GM12878 (cell line): ENCODE measurements around the gene DHRS1. TPM values are rescaled to one million over a fixed set of nuclear protein-coding genes. Genes with fewer than 3 reads are reported as not detected.

ENCODE experiments used
- ATAC-seq: fragments of 200-7000 bp; cut with Tn5 transposase; 3 replicates; pipeline ENCODE4 v1.9.1; 2020; ENCODE audit warnings: mild to moderate bottlenecking, moderate library complexity
- BruUV-seq: library from RNA; stranded (reverse); fragments of 400-500 nt; replicated peaks from 2 replicates; lab custom pipeline; 2021; lab: Mats Ljungman, UMichigan
- CTCF ChIA-PET: fragments of 300-600 bp; sonication (Branson Sonifier 250); formaldehyde crosslinking; extraction: SDS; loops from one replicate; lab custom pipeline; 2021; ENCODE audit warnings: inconsistent platforms; lab: Yijun Ruan, JAX
- POLR2A ChIA-PET: fragments of 350-600 bp; formaldehyde crosslinking; extraction: SDS; loops from one replicate; lab custom pipeline; 2021; ENCODE audit warnings: inconsistent platforms; lab: Charles Lee
- RAD21 ChIA-PET: fragments of 300-600 bp; sonication (Branson Sonifier 250); formaldehyde crosslinking; loops from one replicate; lab custom pipeline; 2023; ENCODE audit warnings: antibody characterized with exemption; ENCODE audit not compliant: unreplicated experiment; lab: Charles Lee
- SMC1A ChIA-PET: fragments of 300-600 bp; sonication (Branson Sonifier 250); formaldehyde crosslinking; loops from one replicate; lab custom pipeline; 2023; ENCODE audit not compliant: unreplicated experiment, uncharacterized antibody; lab: Charles Lee
- DNase-seq: peaks from one replicate; pipeline ENCODE4 v3.0.0-alpha.2; 2011; ENCODE audit warnings: low read depth, low spot score
- FAIRE-seq: peaks from 3 replicates; lab custom pipeline; 2011; peaks lifted over from hg19 to GRCh38; lab: Jason Lieb, UNC
- H2AFZ ChIP-seq: 2 replicates; pipeline ENCODE4 v1.6.0; 2011; ENCODE audit warnings: low read depth, low read length, control low read depth; ENCODE audit not compliant: control insufficient read depth
- H3K27ac ChIP-seq: 2 replicates; pipeline ENCODE4 v1.5.1; 2011; ENCODE audit warnings: control low read depth; ENCODE audit not compliant: control insufficient read depth, insufficient read depth
- H3K27me3 ChIP-seq, 2 experiments: replicated peaks in 1 of 2; 2 replicates each; pipeline versions ENCODE4 v1.6.0 to v1.6.1; 2011; ENCODE audit warnings: low read length in 1 of 2; ENCODE audit not compliant: control insufficient read depth in 2 of 2, insufficient read depth in 2 of 2
- H3K36me3 ChIP-seq, 2 experiments: 2 replicates each; pipeline ENCODE4 v1.5.1; 2011; ENCODE audit warnings: low read length in 1 of 2; ENCODE audit not compliant: control insufficient read depth in 2 of 2, insufficient read depth in 2 of 2
- H3K4me1 ChIP-seq: 2 replicates; pipeline ENCODE4 v1.6.1; 2011; ENCODE audit warnings: mild to moderate bottlenecking, low read length, moderate library complexity, mixed read lengths; ENCODE audit not compliant: control insufficient read depth, insufficient read depth
- H3K4me2 ChIP-seq: 2 replicates; pipeline ENCODE4 v1.6.0; 2011; ENCODE audit warnings: control low read depth; ENCODE audit not compliant: control insufficient read depth, insufficient read depth
- H3K4me3 ChIP-seq: fragments of 200-600 bp; sonication (generic); 2 replicates; pipeline ENCODE4 v1.5.1; 2016
- H3K79me2 ChIP-seq: 2 replicates; pipeline ENCODE4 v1.6.0; 2011; ENCODE audit warnings: low read length; ENCODE audit not compliant: control insufficient read depth, insufficient read depth
- H3K9ac ChIP-seq: 2 replicates; pipeline ENCODE4 v1.8.0; 2011; ENCODE audit warnings: low read length, control low read depth, mixed read lengths; ENCODE audit not compliant: control insufficient read depth, insufficient read depth
- H3K9me3 ChIP-seq: replicated peaks from 3 replicates; pipeline ENCODE4 v1.5.1; 2011; ENCODE audit warnings: mild to moderate bottlenecking, low read length; ENCODE audit not compliant: control insufficient read depth, insufficient read depth
- H4K20me1 ChIP-seq: 2 replicates; pipeline ENCODE4 v1.6.0; 2011; ENCODE audit not compliant: control insufficient read depth, insufficient read depth
- BHLHE40 ChIP-seq, 2 experiments: fragments of 450-650 bp in 1 of 2; IDR thresholded peaks; 2 replicates each; pipeline ENCODE4 v1.6.1; 2011 to 2017; ENCODE audit warnings: low read depth in 2 of 2, borderline replicate concordance in 1 of 2, improper control_type of control experiment in 1 of 2, low read length in 1 of 2, mild to moderate bottlenecking in 1 of 2
- CHD2 ChIP-seq: IDR thresholded peaks from 2 replicates; pipeline ENCODE4 v1.6.1; 2011; ENCODE audit warnings: low read depth, low read length, improper control_type of control experiment, borderline replicate concordance
- MEF2B ChIP-seq: fragments of 450-650 bp; IDR thresholded peaks from 2 replicates; pipeline ENCODE4 v1.6.1; 2018; ENCODE audit warnings: mild to moderate bottlenecking, moderate library complexity; ENCODE audit not compliant: partially characterized antibody, poor library complexity, severe bottlenecking
- NFIC ChIP-seq: IDR thresholded peaks from 2 replicates; pipeline ENCODE4 v1.6.1; 2012; ENCODE audit warnings: low read depth, mild to moderate bottlenecking, inconsistent platforms, low read length, moderate library complexity
- NR2F1 ChIP-seq: fragments of 450-650 bp; conservative IDR thresholded peaks from 2 replicates; pipeline ENCODE4 v1.6.1; 2017; ENCODE audit warnings: mild to moderate bottlenecking
- SUZ12 ChIP-seq: fragments of 200-600 bp; sonication (generic); IDR thresholded peaks from one replicate; pipeline ENCODE4 v1.6.1; 2018; ENCODE audit warnings: antibody characterized with exemption, mild to moderate bottlenecking; ENCODE audit not compliant: unreplicated experiment
- WGBS: methylation state at CpG from one replicate; pipeline ENCODE4 v1.1.6; 2016; ENCODE audit warnings: low lambda C conversion rate; ENCODE audit not compliant: insufficient replicate concordance, insufficient coverage; ENCODE audit errors: missing lambda C conversion rate; 5-methylcytosine and 5-hydroxymethylcytosine counted together
- in situ Hi-C: fragments of 300-500 bp; cut with MboI; formaldehyde crosslinking; loops from 9 replicates; pipeline ENCODE4 v1.14.3; 2018; ENCODE audit warnings: mixed read lengths
- intact Hi-C: fragments of 100-400 bp; cut with micrococcal nuclease; formaldehyde crosslinking; loops from one replicate; pipeline ENCODE4 v1.14.2; 2022; ENCODE audit not compliant: unreplicated experiment
- polyA plus RNA-seq, 11 experiments: library from polyadenylated mRNA; depleted of rRNA in 4 of 11; unstranded in 6 of 11; stranded (reverse) in 5 of 11; fragments of >200 nt; fragmentation: Nextera tagmentation in 4 of 11; fragmentation: Illumina TruSeq in 1 of 11; extraction: Ambion mirVana in 4 of 11; extraction: Trizol in 1 of 11; gene quantifications; 1 replicate in 1 of 11; 2 replicates in 10 of 11; pipeline versions ENCODE4 v1.2.1 to v1.2.3, GENCODE V29; 2011 to 2016; ENCODE audit warnings: inconsistent platforms in 2 of 11, missing spikeins in 2 of 11, low read depth in 1 of 11
- total RNA-seq, 4 experiments: library from RNA; depleted of rRNA in 3 of 4; stranded (reverse); fragments of >200 nt in 3 of 4; fragmentation: Illumina TruSeq in 1 of 4; extraction: Trizol in 1 of 4; gene quantifications; 2 replicates each; pipeline versions ENCODE4 v1.2.1 to v1.2.3, GENCODE V29; 2013 to 2021
- TF ChIP-seq, protein P1 (sequence below): IDR thresholded peaks from 2 replicates; pipeline ENCODE4 v1.6.1; 2012; ENCODE audit warnings: improper control_type of control experiment, low read depth, low read length; ENCODE audit not compliant: insufficient replicate concordance

The DHRS1 gene
- total and polyA plus RNA-seq, 10 of the 15 experiments (the other 5 are each of a cell fraction or from before 2014, with no cell fraction given): 12.1 to 45.0 (median 25.7) TPM

DNA sequence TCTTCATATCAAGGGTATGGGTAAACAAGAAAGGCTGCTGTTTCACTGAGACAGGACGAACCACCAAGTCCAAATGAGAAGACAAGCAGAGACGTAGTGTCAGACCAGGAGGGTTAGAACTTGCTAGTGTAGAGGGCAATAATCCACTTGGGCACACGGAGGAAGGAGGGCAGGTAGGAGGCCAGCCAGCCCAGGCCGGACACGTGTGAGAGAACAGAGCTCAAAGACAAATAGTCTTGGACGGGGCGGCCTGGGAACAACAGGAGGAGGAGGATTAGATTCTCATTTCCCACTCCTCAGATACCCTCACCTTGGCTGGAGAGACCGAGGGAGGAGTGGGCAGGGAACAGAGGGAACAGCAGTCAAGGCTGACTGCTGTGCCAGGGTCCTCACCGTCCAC, 8.8 kb downstream of the DHRS1 start:
- DNase-seq (no peak), ATAC-seq (no peak), FAIRE-seq (no peak)
- CTCF ChIA-PET: interaction anchor here (0.7 to 13.4 kb wide), 7 partner anchors 9 to 94 kb away, joined by 3 to 269 read pairs (median 11); partner anchors contain the start of genes CIDEB, DHRS1, NOP9 and RABGGTA
- H3K4me1 ChIP-seq: peaks cover 11% of the 10 kb centered on the region
- intact Hi-C loops: no loop called here
- H3K79me2 ChIP-seq: no peaks in the 10 kb centered on the region
- no peak overlapping the region for H3K4me2 ChIP-seq
- BruUV-seq: no TSS peak
- peaks cover 13 to 29% of the 10 kb centered on the region in 2 experiments for H3K36me3 ChIP-seq
- H3K9ac ChIP-seq: no peak overlapping the region
- WGBS: 84% methylated on average over 9 of the region's 9 CpGs
- in situ Hi-C loops: no loop called here
- no peaks in the 10 kb centered on the region for H4K20me1 ChIP-seq
- no peak overlapping the region for H3K27ac ChIP-seq
- POLR2A ChIA-PET: interaction anchor here (0.9 to 2.5 kb wide), 4 partner anchors 10 to 78 kb away, joined by 4 to 9 read pairs (median 6); partner anchors contain the start of gene TINF2
- TF ChIP-seq MEF2B (no peak), NFIC (no peak), BHLHE40 (IDR thresholded peaks at IDR 0.05; ENCODE audit: borderline replicate concordance in 1 of 2, low read depth in 2 of 2, low read length in 1 of 2) (no peak), SUZ12 (no peak), CHD2 (no peak), NR2F1 (no peak)
- TF ChIP-seq, protein P1, sequence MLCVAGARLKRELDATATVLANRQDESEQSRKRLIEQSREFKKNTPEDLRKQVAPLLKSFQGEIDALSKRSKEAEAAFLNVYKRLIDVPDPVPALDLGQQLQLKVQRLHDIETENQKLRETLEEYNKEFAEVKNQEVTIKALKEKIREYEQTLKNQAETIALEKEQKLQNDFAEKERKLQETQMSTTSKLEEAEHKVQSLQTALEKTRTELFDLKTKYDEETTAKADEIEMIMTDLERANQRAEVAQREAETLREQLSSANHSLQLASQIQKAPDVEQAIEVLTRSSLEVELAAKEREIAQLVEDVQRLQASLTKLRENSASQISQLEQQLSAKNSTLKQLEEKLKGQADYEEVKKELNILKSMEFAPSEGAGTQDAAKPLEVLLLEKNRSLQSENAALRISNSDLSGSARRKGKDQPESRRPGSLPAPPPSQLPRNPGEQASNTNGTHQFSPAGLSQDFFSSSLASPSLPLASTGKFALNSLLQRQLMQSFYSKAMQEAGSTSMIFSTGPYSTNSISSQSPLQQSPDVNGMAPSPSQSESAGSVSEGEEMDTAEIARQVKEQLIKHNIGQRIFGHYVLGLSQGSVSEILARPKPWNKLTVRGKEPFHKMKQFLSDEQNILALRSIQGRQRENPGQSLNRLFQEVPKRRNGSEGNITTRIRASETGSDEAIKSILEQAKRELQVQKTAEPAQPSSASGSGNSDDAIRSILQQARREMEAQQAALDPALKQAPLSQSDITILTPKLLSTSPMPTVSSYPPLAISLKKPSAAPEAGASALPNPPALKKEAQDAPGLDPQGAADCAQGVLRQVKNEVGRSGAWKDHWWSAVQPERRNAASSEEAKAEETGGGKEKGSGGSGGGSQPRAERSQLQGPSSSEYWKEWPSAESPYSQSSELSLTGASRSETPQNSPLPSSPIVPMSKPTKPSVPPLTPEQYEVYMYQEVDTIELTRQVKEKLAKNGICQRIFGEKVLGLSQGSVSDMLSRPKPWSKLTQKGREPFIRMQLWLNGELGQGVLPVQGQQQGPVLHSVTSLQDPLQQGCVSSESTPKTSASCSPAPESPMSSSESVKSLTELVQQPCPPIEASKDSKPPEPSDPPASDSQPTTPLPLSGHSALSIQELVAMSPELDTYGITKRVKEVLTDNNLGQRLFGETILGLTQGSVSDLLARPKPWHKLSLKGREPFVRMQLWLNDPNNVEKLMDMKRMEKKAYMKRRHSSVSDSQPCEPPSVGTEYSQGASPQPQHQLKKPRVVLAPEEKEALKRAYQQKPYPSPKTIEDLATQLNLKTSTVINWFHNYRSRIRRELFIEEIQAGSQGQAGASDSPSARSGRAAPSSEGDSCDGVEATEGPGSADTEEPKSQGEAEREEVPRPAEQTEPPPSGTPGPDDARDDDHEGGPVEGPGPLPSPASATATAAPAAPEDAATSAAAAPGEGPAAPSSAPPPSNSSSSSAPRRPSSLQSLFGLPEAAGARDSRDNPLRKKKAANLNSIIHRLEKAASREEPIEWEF: no peak
- SMC1A ChIA-PET: interaction anchor here (1.1 to 3.0 kb wide), 7 partner anchors 9 to 49 kb away, joined by 3 to 18 read pairs (median 8); partner anchors contain the start of genes CIDEB, DHRS1, NOP9 and RABGGTA
- no peaks in the 10 kb centered on the region for H3K27me3 ChIP-seq
- RAD21 ChIA-PET: interaction anchor here (1.7 to 3.0 kb wide), 4 partner anchors 9 to 48 kb away, joined by 5 to 16 read pairs (median 10); partner anchors contain the start of genes DHRS1, NOP9 and TINF2
- H3K4me3 ChIP-seq: no peak overlapping the region
- no peak overlapping the region for H2AFZ ChIP-seq
- no peaks in the 10 kb centered on the region for H3K9me3 ChIP-seq
